CD4-positive, alpha-beta T cell treated with Interleukin-6 at 100 ng/mL for 8 hours (primary cell): Measurements from ENCODE around the gene CHST8.
"Not testable (repeated sequence)": the region's sequence is repeated elsewhere in the genome, so short reads cannot be mapped to it uniquely, and the experiment has no call there.

ENCODE experiments used
- DNase-seq: peaks from one replicate; pipeline ENCODE4 v3.0.0-alpha.2; 2020; ENCODE audit warnings: mixed read lengths, low spot score

CHST8 gene

DNA sequence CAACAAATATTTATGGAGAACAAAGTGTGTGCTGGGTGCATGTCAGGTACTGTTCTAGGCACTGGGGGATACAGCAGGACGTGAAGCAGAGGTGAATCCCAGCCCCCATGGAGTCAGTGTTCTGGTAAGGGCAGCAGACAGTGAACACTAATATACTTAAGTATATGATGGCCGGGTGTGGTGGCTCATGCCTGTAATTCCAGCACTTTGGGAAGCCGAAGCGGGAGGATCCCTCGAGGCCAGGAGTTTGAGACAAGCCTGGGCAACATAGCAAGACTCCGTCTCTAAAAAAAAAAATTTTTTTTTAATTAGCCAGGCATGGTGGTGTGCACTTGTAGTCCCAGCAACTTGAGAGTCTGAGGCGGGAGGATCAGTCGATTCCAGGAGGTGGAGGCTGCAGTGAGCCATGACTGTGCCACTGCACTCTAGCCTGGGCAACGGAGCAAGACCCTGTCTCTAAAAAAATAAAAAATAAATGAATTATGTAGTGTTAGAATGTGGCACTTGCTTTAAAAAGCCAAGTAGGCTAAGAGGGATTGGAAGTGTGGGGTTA lies 22.6 kb downstream of the CHST8 start:
- no peak for DNase-seq

DNA sequence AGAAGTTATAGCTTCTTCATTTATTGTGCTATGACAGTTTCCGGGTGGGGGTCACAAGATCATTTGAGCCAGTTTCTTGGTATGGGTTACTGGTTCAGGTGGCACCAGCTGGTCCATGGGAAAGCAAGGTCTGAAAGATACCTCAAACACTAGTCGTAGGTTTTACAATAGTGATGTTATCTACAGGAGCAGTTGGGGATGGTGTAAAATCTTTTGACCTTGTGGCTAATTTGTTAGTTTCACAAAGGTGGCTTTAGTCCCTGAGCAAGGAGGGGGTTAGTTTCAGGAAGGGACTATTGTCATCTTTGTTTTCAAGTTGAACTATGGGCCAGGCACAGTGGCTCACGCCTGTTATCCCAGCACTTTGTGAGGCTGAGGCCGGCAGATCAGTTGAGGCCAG lies 24.6 kb downstream of the CHST8 start:
- DNase-seq, result no peak

DNA sequence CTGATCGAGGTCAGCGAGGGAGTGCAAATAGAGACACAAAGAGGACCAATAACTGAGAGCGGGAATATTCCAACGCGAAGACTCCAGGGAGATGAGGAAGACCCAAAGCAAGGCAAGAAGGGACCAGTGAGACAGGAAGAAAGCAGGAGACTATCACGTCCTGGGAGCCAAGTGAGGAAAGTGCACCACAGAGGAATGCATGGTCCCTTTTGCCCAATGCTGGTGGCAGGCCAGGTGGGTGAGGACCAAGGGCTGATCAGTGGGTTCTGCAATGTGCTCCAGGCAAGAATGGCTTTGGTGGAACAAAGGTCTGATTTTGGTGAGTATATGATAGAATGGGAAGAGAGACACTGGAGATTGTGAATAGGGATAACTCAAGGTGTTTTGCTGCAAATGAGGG lies 25.4 kb downstream of the CHST8 start:
- DNase-seq, result no peak

DNA sequence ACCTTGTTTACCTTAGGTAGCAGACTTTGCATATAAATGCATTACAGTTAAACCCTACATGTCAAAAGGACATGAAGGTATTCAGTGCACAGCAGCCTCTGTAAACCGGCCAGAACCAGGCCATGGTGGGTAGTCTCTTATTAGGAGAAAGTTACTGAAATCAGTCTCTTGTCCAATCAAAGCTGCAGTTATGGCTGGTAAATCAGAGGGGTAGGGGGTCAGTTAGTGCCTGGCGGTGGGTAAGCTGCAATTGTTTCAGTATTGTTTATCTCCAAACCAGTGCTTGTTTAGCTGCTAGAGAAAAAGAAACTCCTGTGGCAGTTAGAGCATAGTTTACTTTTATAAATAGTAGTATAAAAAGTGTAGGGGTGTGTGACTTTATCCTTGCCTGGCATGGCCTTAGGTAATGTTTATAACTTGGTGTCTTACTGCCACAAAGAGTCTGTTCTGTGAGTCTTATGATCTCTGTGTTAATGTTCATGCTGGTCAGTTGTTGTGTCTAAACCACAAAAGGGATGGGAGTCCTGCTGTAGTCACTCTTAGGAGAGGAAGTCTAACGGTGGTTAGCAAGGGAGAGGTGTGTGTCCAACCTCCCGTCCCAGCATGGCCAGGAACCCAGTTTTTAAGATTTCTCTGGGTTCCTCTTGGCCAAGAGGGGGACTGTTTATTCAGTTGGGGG lies 28.0 kb downstream of the CHST8 start:
- no peak for DNase-seq

DNA sequence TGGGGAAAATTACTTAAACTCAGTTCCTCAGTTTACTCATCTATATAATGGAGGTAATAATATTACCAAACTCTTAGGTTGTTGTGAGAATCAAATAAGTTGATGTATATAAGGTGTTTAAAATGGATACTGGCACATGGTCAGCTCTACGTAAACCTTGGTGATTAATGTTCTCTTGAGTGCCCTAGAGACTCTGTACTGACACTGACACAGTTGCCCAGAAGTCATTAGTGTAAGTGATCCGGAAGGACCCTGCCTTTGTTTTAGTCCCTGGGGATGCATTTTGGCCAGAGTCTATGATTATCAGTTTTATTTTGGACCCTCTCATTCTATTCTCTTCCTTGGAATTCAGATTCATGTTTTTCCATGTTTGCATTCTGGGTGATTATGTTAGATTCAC lies 31.9 kb downstream of the CHST8 start:
- no peak for DNase-seq

DNA sequence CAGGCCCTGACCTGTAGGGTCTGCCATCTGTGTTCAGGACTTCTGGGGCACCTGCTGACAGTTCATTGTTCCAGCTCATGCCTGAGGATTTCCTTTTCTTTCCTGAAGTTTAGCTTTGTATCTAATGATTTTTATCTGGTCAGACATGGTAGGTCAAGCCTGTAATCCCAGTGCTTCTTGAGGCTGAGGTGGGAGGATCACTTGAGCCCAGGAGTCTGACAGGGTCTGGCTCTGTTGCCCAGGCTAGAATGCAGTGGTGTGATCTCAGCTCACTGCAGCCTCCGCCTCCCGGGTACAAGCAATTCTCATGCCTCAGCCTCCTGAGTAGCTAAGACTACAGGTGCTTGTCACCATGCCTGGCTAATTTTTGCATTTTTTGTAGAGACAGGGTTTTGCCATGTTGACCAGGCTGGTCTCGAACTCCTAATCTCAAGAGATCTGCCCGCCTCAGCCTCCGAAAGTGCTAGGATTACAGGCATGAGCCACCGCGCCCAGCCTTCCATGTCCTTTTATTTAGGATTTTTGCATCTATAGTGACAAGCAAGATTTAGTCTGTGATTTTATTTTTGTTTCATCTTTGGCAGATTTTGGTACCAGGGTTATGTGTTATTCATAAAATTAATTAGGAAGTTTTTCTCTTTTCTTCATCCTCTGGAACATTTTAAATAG lies 33.2 kb downstream of the CHST8 start:
- no peak for DNase-seq

DNA sequence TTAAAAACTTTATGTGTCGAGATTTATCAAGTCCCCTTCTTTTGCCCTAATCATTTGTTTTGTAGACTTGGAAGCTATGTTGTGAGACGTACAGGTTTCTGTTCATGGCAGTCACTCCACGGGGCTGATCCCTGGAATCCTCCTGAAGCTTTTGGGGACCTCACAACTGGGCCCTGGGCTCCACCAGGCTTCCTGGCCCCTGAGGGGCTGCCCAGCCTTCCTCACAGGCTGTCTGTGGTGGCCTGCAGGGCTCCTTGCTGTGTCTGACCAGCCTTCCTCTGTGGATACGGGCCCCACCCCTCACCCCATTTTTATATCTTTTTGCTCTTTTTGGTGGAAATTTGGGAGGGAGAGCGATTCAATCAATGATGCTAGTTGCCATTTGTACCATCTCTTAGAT lies 38.1 kb downstream of the CHST8 start:
- DNase-seq, result no peak

DNA sequence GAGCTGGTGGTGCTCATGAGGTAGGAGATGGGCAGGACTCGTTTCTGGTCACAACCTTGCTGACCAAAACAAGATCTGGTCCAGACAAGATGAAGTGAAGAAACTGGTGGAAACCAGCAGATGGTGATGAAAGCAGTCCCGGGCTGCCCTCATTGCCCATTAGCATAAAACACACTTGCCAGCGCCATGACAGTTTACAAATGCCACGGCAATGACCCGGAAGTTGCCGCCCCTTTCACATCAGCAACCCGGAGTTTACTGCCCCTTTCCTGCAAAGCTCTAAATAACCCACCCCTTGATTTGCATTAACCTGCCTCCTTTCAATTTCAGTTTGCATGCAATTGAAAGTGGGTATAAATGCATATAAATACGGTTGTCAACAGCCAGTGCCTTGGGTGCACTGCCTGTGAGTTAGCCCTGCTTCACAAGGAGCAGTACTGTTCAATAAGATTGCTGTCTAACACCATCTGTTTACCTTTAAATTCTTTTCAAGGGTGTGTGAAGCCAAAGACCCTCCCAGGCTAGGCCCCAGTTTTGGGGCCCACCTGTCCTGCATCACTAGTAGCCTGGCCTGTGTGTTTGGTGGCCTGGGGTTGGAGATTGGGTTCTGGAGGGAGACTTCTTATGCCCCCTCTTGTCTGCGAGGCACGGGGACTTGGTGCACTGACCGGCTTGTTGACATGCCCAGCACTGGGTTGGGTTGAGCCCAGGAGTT lies 38.8 kb downstream of the CHST8 start:
- no peak for DNase-seq

DNA sequence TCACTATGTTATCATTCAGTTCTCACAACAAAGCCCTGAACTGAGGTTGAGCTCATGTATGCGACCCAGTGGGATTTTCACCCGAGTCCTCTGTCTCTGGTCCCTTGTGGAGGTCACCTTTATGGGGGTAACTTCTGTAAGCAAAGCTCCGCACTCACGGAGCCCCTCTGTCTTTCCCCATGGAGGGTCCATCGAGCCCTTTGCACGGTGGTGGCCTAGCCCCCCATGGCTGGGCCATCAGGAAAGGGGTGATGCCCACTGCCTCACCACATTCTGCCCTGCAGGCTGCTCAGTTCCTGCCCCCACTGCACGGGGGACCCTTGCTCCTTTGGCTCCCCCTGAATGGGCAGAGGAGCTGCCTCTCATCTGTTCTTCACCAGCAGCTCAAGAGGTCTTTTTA lies 39.6 kb downstream of the CHST8 start:
- DNase-seq, result no peak

DNA sequence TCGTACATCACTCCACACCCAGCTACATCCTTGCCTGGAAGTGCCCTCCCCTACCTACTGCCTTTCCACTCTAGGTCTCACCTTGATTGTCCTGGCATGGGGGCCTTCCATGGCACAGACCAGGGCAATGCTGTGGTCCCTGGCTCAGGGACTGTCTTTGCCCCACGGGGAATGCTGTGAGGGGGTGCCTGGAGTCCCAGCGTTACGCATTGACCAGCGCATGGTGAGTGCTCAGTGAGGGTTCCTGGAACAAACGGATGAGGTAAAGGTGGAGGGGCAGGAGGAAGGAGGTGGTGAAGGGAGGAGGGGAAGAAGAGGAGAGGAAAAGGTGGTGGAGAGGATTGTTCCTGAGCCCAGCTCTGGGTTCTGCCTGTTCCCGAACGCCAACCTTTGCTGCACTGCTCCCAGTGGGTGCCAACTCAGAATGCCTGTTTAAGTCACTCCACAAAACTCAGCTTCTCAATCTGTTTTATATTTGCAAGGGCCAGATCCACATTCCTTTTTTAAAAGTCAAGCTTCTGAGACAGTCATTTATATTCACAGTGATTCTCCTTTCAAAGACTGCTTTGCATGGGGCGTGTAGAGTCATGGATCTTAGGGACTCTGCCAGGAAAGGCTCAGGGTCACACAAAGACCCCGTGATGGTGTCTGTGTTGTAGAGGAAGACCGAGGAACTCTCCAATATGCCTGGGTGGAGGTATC lies 40.8 kb downstream of the CHST8 start:
- DNase-seq, result no peak

DNA sequence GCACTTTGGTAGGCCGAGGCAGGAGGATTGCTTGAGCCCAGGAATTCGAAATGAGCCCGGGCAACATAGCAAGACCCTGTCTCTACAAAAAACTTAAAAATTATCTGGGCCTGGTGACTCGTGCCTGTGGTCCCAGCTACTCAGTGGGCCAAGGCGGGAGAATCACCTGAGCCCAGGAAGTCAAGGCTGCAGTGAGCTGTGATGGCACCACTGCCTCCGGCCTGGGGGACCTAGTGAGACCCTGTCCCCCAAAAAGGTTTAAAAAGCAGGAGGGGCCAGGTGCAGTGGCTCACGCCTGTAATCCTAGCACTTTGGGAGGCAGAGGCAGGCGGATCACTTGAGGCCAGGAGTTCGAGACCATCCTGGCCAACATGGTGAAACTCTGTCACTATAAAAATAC lies 41.6 kb downstream of the CHST8 start:
- not testable (repeated sequence) for DNase-seq

DNA sequence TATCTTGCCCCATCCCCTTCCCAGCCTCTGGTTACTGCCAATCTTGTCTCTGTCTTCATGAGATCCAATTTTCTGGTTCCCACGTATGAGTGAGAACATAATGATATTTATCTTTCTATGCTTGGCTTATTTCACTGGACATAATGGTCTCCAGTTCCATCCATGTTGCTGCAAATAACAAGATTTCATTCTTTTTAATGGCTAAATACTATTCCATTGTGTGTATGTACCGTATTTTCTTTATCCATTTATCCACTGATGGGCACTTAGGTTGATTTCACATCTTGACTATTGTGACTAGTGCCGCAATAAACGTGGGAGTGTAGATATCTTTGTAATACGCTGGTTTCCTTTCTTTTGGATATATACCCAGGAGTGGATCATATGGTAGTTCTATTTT lies 43.0 kb downstream of the CHST8 start:
- no peak for DNase-seq

DNA sequence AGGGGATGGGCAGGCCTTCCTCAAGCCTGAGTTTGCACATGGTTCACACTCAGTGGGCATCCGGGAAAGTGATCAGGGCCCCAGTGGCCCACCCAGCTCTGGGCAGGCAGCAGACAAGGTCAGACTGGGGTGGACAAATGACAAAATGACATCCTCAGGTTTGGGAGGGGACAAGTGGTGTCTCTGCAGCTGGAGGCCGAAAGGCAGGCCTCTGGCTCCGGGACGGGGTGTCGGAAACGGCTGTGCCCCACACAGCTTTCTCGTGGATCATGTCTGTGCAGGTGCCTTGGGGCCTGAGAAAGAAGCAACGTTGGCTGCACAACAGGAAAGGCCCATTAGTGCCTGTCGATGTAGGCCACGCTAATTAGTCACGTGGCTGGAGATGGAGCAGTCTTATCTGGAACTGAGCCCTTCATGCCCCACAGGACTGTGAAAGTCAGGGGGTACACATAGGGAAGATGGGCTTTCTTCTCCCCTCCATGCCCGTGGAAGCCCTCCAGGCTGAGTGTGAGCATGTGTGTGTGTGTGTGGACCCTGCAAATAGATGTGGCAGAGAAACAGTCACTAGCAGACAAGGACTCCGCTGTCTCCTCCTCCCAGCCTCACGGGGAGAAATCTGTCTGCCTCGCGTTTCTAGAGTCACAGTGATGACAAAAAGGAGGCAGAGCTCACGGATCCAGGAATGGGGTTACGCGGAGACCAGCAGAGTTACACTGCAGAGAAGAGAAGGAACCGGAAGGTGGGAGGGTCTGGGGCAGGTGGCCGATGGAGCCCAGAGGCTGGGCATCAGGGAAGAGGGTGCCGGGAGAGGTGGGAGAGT lies 44.2 kb downstream of the CHST8 start:
- DNase-seq, result no peak

DNA sequence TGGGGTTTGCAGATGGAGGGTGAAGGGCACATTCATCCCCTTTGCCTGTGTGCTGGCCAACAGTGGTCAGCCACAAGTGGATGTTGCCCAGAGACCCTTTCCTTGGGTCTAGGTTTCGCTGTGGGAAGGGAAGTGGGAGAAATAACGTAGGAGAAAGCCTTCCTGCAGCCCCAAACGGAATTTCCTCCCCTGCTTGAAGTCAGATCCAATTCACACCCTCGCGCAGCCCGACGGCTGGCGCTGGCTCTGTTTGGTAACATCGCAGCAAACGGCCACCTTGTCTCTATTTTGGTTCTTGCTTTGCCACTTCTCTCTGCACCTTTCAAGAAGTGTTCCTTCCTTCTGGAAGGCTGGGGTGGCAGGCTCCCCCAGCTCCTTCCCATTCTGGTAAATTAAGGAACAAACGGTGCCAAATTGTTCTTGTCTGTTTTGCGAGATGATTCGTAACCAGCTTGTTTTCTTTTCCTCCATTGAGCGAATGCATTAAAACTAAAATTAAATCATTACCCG lies 45.4 kb downstream of the CHST8 start:
- DNase-seq, result no peak

DNA sequence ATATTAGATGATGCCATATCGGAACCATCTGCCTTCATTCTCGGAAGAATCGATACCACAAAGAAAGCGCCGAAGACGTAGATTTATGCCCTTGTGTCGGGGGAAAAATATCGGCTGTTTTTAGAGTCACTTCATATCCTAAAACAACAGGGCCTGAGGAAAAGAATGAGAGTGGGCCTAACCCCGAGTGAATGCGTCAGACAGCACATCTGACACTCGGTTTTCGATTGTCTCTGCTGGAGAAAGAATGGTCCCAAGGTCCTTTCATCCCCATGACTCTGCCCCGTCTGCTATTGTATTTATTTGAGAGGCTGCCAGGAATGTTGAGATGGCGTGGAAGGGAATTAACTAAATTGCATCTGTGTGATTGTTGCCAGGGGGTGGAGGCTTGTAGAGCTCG lies 46.1 kb downstream of the CHST8 start:
- DNase-seq, result no peak

DNA sequence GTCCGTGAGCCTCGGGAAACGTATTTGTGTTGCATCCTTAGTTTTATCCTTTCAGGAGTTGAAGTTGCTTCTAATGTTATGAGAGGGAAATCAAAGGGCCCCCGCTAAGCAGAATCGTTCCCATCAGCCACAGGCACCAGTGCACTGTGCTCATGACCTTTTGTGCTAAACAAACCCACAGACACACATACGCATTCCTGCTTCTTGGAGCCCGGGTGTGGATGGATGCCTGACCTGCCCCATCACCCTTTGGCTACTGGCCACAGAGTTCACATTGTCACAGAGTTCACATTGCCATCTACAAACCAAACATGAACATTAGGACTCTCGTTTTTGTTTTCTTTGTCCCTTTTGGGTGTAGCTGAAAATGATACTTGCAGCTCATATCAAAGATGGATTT lies 47.2 kb downstream of the CHST8 start:
- no peak for DNase-seq

DNA sequence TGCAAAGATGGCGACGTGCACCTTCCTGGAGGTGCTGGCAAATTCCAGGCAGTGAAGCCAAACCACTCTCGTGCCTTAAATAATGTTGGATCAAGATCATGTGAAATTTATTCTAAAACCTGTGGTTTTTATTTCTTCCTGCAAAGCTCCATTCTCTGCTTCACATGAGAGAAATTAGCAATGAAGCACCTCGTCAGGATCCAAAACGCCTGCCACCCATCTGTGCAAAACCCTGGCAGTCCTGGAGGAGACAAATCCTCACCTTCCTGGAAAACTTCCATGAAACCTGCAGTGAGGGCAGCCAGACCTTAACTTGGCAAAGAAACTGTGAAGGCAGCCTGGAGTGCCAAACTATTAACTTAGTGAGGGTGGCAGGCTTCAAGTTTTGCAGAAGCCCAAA lies 47.6 kb downstream of the CHST8 start:
- DNase-seq, result no peak

DNA sequence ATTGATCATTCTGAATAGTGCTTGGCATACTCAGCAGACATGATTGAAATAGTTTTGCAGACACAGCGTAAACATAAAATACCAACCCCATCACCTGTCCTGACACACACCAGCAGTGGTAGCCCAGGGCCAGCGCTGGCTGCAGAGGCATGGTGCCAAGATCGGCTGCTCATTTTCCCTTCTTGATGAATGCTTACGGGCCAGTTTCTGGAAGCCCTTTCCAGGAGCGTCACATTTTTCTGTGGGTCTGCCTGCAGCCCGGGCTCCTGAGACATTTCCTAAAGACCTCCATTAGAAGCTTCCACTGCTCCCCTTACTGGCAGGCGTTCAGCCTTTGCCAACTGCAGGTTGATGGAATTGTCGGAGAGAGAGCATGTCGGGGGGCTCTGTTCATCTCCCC lies 48.6 kb downstream of the CHST8 start:
- no peak for DNase-seq

DNA sequence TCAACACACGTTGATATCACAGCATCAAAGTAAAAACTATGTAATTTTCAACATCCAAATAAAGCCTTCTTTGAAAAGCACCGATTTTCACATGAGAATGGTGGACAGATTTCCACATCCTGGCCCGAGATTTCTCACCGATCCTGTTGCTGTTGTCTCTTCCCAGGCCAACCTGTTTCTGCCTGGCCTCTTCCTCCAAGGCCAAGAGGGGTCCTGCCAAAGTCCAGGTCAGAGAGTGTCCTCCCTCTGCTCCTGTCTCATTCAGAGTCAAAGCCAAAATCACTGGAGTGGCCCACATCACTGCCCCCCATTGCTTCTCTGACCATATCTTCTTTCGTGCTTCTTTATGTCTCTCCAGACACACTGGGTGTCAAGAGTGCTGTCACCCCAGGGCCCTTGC lies 49.5 kb downstream of the CHST8 start:
- no peak for DNase-seq

DNA sequence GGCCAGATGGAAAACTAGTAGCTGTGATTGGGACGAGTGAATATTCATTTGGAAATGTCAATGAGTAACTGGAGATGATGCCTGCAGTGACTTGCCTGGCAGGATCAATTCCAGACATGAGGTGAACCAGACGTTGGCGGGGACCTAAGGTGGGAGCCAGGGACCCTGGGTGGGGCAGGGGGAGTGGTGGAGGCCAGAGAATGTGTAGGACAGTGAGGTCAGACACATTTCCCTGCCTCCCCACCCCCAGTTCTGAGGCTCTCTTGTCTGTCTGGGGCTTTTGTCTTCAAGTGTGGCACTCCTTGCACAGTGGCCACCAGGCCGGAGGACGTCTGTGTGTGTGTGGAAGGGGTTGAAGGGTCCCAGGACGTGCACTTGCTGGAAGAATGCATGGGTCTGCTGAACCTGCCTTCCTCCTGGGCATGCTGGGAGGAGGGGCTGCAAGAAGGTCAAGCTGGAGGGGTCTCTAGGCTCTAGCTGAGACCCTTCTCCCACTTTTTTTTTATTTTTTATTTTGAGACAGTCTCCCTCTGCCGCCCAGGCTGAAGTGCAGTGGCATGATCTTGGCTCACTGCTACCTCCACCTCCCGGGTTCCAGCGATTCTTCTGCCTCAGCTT lies 51.6 kb downstream of the CHST8 start:
- DNase-seq, result no peak
